AG09319 (cell line): ENCODE data around the gene SH3BGRL2.

ENCODE experiments used
- DNase-seq: peaks from one replicate; pipeline ENCODE4 v3.0.0-alpha.2; 2010; ENCODE audit warnings: low read depth; ENCODE audit errors: extremely low read depth
- TF ChIP-seq, protein P1 (sequence below): IDR thresholded peaks from 2 replicates; pipeline ENCODE4 v1.5.1; 2011; ENCODE audit warnings: low read depth, mild to moderate bottlenecking, inconsistent platforms, low read length, moderate library complexity

The SH3BGRL2 gene

DNA sequence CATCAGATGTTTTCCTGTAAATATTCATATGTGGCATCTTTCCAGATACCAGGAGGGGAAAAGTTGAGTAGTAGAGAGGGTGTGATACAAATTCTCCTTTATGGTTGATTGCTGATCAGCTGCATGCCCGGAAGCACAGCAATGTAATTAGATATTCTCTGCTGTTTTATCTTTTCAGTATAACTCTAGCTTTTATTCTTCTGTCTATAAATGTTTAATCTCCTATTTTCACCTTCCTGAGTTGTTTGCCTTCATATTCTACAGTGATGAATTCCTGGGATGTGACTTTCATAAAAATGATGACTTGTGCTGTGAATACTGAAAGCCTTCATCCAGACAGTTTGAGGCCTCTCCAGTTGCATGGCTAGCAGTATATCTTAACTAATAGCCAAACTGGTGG is 53.7 kb downstream of the SH3BGRL2 start:
- TF ChIP-seq, protein P1, sequence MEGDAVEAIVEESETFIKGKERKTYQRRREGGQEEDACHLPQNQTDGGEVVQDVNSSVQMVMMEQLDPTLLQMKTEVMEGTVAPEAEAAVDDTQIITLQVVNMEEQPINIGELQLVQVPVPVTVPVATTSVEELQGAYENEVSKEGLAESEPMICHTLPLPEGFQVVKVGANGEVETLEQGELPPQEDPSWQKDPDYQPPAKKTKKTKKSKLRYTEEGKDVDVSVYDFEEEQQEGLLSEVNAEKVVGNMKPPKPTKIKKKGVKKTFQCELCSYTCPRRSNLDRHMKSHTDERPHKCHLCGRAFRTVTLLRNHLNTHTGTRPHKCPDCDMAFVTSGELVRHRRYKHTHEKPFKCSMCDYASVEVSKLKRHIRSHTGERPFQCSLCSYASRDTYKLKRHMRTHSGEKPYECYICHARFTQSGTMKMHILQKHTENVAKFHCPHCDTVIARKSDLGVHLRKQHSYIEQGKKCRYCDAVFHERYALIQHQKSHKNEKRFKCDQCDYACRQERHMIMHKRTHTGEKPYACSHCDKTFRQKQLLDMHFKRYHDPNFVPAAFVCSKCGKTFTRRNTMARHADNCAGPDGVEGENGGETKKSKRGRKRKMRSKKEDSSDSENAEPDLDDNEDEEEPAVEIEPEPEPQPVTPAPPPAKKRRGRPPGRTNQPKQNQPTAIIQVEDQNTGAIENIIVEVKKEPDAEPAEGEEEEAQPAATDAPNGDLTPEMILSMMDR = no peak
- peak; percentile 14 for DNase-seq

DNA sequence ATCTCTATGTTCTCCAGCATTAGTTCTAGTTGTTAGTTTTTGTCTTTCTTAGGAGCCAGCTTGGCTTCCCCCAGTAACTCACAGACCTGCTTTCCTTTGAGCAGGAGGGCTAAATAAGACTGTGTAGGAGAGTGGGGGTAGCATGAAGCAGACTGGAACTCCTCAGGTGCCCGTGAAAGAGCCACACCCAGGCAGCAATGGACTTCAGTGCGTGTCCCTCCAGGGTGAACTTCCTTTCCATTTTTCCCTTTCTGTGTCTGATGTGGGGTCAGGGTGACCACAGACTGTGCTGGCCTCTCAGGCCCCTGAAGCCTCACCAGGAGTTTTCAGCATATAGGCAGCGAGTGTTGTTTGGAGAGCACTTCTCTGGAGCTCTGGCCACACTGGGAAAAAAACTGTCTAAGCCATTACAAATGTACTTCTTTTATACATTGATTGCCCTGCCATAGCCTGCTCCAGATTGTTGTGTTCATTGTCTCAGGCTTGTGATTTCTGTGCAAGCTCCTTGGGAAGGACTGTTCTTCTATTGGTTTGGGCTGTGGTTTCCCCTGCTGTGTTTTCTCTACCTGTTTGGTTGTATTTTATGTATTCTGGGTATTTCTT is 55.7 kb downstream of the SH3BGRL2 start:
- DNase-seq = no peak
- TF ChIP-seq, protein P1 = no peak

GRCh38 chr6:79687759-79688158 is 56.6 kb downstream of the SH3BGRL2 start:
- TF ChIP-seq, protein P1 = no peak

DNA sequence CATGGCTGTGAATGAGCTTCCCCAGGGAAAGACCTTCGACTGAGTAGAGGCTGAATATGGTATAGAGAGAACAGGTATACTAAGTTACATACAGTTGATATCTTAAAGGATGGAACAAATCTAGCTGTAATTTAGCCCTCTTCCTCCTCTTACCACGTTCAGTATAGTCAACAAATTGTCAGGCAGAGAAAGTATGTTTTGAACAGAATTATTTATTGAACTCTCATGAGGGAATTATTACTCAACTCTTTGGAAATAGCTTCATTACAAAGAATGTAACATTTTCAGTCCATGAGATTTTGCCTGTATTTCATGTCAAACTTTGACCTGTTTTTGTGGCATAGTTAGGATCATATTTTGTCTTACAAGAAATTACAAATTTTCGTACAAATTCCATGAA is 63.0 kb downstream of the SH3BGRL2 start:
- TF ChIP-seq, protein P1 = no peak

More at GRCh38 chr6:79687759-79688158, 56.6 kb downstream of the SH3BGRL2 start:
- DNase-seq = no peak

GRCh38 chr6:79694623-79695343 is 63.7 kb downstream of the SH3BGRL2 start:
- TF ChIP-seq, protein P1 = peak; percentile 16
- DNase-seq = no peak

More for the DNA sequence above, 63.0 kb downstream of the SH3BGRL2 start:
- DNase-seq = no peak

DNA sequence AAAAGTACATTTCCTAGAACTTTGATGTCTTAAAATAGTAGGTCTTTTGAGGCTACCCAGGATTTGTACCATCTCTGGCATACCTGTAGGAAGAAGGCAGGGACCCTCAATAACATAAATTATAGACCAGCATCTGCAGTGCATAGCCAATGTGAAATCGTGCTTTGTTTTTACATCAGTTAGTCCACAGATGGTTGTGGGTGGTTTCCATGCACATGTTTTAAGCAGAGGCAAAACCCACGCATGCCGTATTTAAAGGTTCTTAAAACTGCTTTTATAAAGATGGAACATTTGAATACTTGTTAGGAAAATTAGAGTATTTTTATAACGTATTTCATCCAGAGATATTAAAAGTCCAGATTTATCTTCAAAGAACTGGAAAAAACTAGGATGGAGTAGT is 66.3 kb downstream of the SH3BGRL2 start:
- DNase-seq = no peak
- TF ChIP-seq, protein P1 = no peak

- DNase-seq = no peak
Observed at GRCh38 chr6:79699606-79700005, 68.5 kb downstream of the SH3BGRL2 start.

More at GRCh38 chr6:79699606-79700005, 68.5 kb downstream of the SH3BGRL2 start:
- TF ChIP-seq, protein P1 = no peak
